ENCODE measurements around the gene KLHL8.

DNA sequence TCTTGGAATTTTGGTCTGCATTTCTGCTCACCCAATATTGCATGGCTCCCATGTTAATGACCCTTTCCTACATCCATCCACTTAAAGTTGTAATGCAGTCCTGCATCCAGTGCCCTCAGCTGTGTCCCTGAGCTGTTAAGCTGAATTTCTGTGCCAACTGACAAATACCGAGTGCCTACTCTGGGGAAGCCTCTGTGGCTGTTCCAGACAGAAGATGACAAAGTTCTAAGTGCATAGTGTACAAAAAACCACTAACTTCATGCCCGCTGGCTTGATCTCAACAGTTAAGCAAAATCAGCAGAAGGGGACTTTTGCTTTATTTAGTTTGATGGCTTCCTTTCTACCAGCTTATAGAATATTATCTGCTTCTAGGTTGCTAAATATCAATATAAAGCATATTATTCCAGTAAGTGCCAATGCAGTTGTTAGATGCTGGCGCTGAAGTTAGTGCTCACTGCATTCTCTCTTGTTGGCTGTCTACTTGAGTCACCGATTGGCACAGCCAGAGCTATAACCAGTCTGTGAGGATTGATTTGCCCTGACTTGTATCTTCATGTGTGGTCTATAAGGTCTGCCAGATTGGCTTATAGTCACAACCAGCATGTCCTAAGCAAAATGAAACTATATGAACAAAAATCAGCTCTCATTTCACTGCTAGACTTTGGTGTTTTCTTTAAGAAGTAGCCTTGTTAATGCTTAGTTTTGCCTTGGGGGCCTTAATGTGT, 98.9 kb downstream of the KLHL8 start:
- TF ChIP-seq, protein P1, sequence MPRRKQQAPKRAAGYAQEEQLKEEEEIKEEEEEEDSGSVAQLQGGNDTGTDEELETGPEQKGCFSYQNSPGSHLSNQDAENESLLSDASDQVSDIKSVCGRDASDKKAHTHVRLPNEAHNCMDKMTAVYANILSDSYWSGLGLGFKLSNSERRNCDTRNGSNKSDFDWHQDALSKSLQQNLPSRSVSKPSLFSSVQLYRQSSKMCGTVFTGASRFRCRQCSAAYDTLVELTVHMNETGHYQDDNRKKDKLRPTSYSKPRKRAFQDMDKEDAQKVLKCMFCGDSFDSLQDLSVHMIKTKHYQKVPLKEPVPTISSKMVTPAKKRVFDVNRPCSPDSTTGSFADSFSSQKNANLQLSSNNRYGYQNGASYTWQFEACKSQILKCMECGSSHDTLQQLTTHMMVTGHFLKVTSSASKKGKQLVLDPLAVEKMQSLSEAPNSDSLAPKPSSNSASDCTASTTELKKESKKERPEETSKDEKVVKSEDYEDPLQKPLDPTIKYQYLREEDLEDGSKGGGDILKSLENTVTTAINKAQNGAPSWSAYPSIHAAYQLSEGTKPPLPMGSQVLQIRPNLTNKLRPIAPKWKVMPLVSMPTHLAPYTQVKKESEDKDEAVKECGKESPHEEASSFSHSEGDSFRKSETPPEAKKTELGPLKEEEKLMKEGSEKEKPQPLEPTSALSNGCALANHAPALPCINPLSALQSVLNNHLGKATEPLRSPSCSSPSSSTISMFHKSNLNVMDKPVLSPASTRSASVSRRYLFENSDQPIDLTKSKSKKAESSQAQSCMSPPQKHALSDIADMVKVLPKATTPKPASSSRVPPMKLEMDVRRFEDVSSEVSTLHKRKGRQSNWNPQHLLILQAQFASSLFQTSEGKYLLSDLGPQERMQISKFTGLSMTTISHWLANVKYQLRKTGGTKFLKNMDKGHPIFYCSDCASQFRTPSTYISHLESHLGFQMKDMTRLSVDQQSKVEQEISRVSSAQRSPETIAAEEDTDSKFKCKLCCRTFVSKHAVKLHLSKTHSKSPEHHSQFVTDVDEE (CRISPR knock-in tag; IDR thresholded peaks at IDR 0.05), result no peak
- no peak for TF ChIP-seq ZNF70 (CRISPR knock-in tag; IDR thresholded peaks at IDR 0.05)
